ENCODE results near the gene CNPY4.
A peak's percentile ranks its signal among the peaks of the same experiment; 100 is the strongest.

CNPY4 gene

GRCh38 chr7:100115026-100115425 is 4.4 kb upstream of the CNPY4 start:
- no peak overlapping the region for H3K4me3 Mint-ChIP-seq
- no peak for ATAC-seq (replicated peaks; ENCODE audit: extremely low read depth, poor library complexity, severe bottlenecking)
- H3K36me3 Mint-ChIP-seq (ENCODE audit: insufficient read depth): peaks cover 42% of the 10 kb centered on the region
- H3K9me3 Mint-ChIP-seq: no peaks in the 10 kb centered on the region
- DNase-seq (ENCODE audit: low spot score in 2 of 2): no peak
- H3K27ac Mint-ChIP-seq (ENCODE audit: low read depth): no peak overlapping the region
- H3K4me1 Mint-ChIP-seq: peaks cover 18% of the 10 kb centered on the region
- no peaks in the 10 kb centered on the region for H3K27me3 Mint-ChIP-seq

- peaks cover 24% of the 10 kb centered on the region for H3K36me3 Mint-ChIP-seq (ENCODE audit: insufficient read depth)
- peaks cover 25% of the 10 kb centered on the region for H3K4me1 Mint-ChIP-seq
- DNase-seq (ENCODE audit: low spot score in 2 of 2): no peak
- H3K9me3 Mint-ChIP-seq: no peaks in the 10 kb centered on the region
- peak overlapping the region; percentile 97 for H3K4me3 Mint-ChIP-seq
- ATAC-seq (replicated peaks; ENCODE audit: extremely low read depth, poor library complexity, severe bottlenecking): no peak
- H3K27me3 Mint-ChIP-seq: no peaks in the 10 kb centered on the region
- H3K27ac Mint-ChIP-seq (ENCODE audit: low read depth): peak overlapping the region; percentile 99
Measured at GRCh38 chr7:100118388-100119071, 904 bp upstream of the CNPY4 start.

- ATAC-seq (replicated peaks; ENCODE audit: extremely low read depth, poor library complexity, severe bottlenecking) (peak; percentile 68), DNase-seq (ENCODE audit: low spot score in 2 of 2) (peak; percentile 51 to 68)
- H3K9me3 Mint-ChIP-seq: no peaks in the 10 kb centered on the region
- H3K4me1 Mint-ChIP-seq: peaks cover 32% of the 10 kb centered on the region
- peaks cover 20% of the 10 kb centered on the region for H3K36me3 Mint-ChIP-seq (ENCODE audit: insufficient read depth)
- peak overlapping the region; percentile 97 for H3K4me3 Mint-ChIP-seq
- peak overlapping the region; percentile 99 for H3K27ac Mint-ChIP-seq (ENCODE audit: low read depth)
- H3K27me3 Mint-ChIP-seq: no peaks in the 10 kb centered on the region
Measured at GRCh38 chr7:100119970-100120732, 717 bp downstream of the CNPY4 start.

GRCh38 chr7:100120733-100121036 is 1.3 kb downstream of the CNPY4 start:
- no peaks in the 10 kb centered on the region for H3K27me3 Mint-ChIP-seq
- DNase-seq (ENCODE audit: low spot score in 2 of 2) (no peak), ATAC-seq (replicated peaks; ENCODE audit: extremely low read depth, poor library complexity, severe bottlenecking) (no peak)
- peak overlapping the region; percentile 99 for H3K27ac Mint-ChIP-seq (ENCODE audit: low read depth)
- peak overlapping the region; percentile 97 for H3K4me3 Mint-ChIP-seq
- H3K36me3 Mint-ChIP-seq (ENCODE audit: insufficient read depth): peaks cover 19% of the 10 kb centered on the region
- peaks cover 35% of the 10 kb centered on the region for H3K4me1 Mint-ChIP-seq
- no peaks in the 10 kb centered on the region for H3K9me3 Mint-ChIP-seq

- Mint-ChIP-seq H3K36me3 (ENCODE audit: insufficient read depth) (peaks cover 25% of the 10 kb centered on the region), H3K27me3 (no peaks in the 10 kb centered on the region), H3K4me1 (peaks cover 45% of the 10 kb centered on the region), H3K4me3 (no peak overlapping the region), H3K9me3 (no peaks in the 10 kb centered on the region), H3K27ac (ENCODE audit: low read depth) (no peak overlapping the region)
- no peak for ATAC-seq (replicated peaks; ENCODE audit: extremely low read depth, poor library complexity, severe bottlenecking)
- DNase-seq (ENCODE audit: low spot score in 2 of 2): no peak
Measured at GRCh38 chr7:100122067-100122466, 2.6 kb downstream of the CNPY4 start.

- ATAC-seq (replicated peaks; ENCODE audit: extremely low read depth, poor library complexity, severe bottlenecking) (no peak), DNase-seq (ENCODE audit: low spot score in 2 of 2) (no peak)
- Mint-ChIP-seq H3K4me1 (peaks cover 48% of the 10 kb centered on the region), H3K4me3 (no peak overlapping the region), H3K9me3 (no peaks in the 10 kb centered on the region), H3K27me3 (no peaks in the 10 kb centered on the region), H3K27ac (ENCODE audit: low read depth) (no peak overlapping the region), H3K36me3 (ENCODE audit: insufficient read depth) (peaks cover 25% of the 10 kb centered on the region)
Measured at GRCh38 chr7:100122568-100122967, 3.1 kb downstream of the CNPY4 start.

GRCh38 chr7:100124301-100125230 is 5.1 kb downstream of the CNPY4 start:
- H3K4me3 Mint-ChIP-seq: peak overlapping the region; percentile 98
- DNase-seq (ENCODE audit: low spot score in 2 of 2) (no peak), ATAC-seq (replicated peaks; ENCODE audit: extremely low read depth, poor library complexity, severe bottlenecking) (no peak)
- H3K27me3 Mint-ChIP-seq: no peaks in the 10 kb centered on the region
- H3K27ac Mint-ChIP-seq (ENCODE audit: low read depth): no peak overlapping the region
- H3K9me3 Mint-ChIP-seq: no peaks in the 10 kb centered on the region
- H3K4me1 Mint-ChIP-seq: peaks cover 40% of the 10 kb centered on the region
- H3K36me3 Mint-ChIP-seq (ENCODE audit: insufficient read depth): peaks cover 16% of the 10 kb centered on the region

- Mint-ChIP-seq H3K4me3 (peak overlapping the region; percentile 98), H3K27ac (ENCODE audit: low read depth) (peak overlapping the region; percentile 95), H3K36me3 (ENCODE audit: insufficient read depth) (peaks cover 13% of the 10 kb centered on the region), H3K4me1 (peaks cover 30% of the 10 kb centered on the region), H3K27me3 (no peaks in the 10 kb centered on the region), H3K9me3 (no peaks in the 10 kb centered on the region)
- ATAC-seq (replicated peaks; ENCODE audit: extremely low read depth, poor library complexity, severe bottlenecking): no peak
- no peak for DNase-seq (ENCODE audit: low spot score in 2 of 2)
Measured at GRCh38 chr7:100126239-100126930, 7.0 kb downstream of the CNPY4 start.

GRCh38 chr7:100126931-100127865 is 7.8 kb downstream of the CNPY4 start, which contains the start of gene MBLAC1:
Gene MBLAC1, plus strand, starts transcription at chr7:100126967. Its CDS starts 429 bp downstream, at chr7:100127396.
- no peaks in the 10 kb centered on the region for H3K9me3 Mint-ChIP-seq
- H3K36me3 Mint-ChIP-seq (ENCODE audit: insufficient read depth): peaks cover 13% of the 10 kb centered on the region
- peak; percentile 89 to 91 for DNase-seq (ENCODE audit: low spot score in 2 of 2)
- peak within 1 kb of the TSS; percentile 95 for H3K27ac Mint-ChIP-seq (ENCODE audit: low read depth)
- H3K4me1 Mint-ChIP-seq: peaks cover 35% of the 10 kb centered on the region
- H3K4me3 Mint-ChIP-seq: peak within 1 kb of the TSS; percentile 98
- ATAC-seq (replicated peaks; ENCODE audit: extremely low read depth, poor library complexity, severe bottlenecking): peak; percentile 76
- H3K27me3 Mint-ChIP-seq: no peaks in the 10 kb centered on the region

GRCh38 chr7:100127866-100128636 is 8.6 kb downstream of the CNPY4 start:
- peak overlapping the region; percentile 98 for H3K4me3 Mint-ChIP-seq
- no peaks in the 10 kb centered on the region for H3K9me3 Mint-ChIP-seq
- H3K4me1 Mint-ChIP-seq: peaks cover 42% of the 10 kb centered on the region
- no peak for ATAC-seq (replicated peaks; ENCODE audit: extremely low read depth, poor library complexity, severe bottlenecking)
- peak in 1 of 2 donors; percentile 20 for DNase-seq (ENCODE audit: low spot score in 2 of 2)
- H3K27ac Mint-ChIP-seq (ENCODE audit: low read depth): no peak overlapping the region
- H3K36me3 Mint-ChIP-seq (ENCODE audit: insufficient read depth): peaks cover 14% of the 10 kb centered on the region
- H3K27me3 Mint-ChIP-seq: no peaks in the 10 kb centered on the region

GRCh38 chr7:100128637-100128963 is 9.2 kb downstream of the CNPY4 start:
- no peaks in the 10 kb centered on the region for H3K27me3 Mint-ChIP-seq
- no peak for DNase-seq (ENCODE audit: low spot score in 2 of 2)
- peaks cover 42% of the 10 kb centered on the region for H3K4me1 Mint-ChIP-seq
- H3K9me3 Mint-ChIP-seq: no peaks in the 10 kb centered on the region
- ATAC-seq (replicated peaks; ENCODE audit: extremely low read depth, poor library complexity, severe bottlenecking): no peak
- peak overlapping the region; percentile 98 for H3K4me3 Mint-ChIP-seq
- peaks cover 14% of the 10 kb centered on the region for H3K36me3 Mint-ChIP-seq (ENCODE audit: insufficient read depth)
- H3K27ac Mint-ChIP-seq (ENCODE audit: low read depth): no peak overlapping the region
